ENCODE results near the gene GPX6.

The GPX6 gene

GRCh38 chr6:28534306-28534705 is 18.7 kb upstream of the GPX6 start:
- no peak for TF ChIP-seq CTCF (IDR thresholded peaks at IDR 0.05; ENCODE audit: insufficient read depth, low read length, poor library complexity, severe bottlenecking)

GRCh38 chr6:28531479-28532128 is 16.0 kb upstream of the GPX6 start:
- no peaks in the 10 kb centered on the region for H3F3A ChIP-seq (ENCODE audit: insufficient read depth)
- H4K20me1 ChIP-seq (ENCODE audit: low read depth, low read length) = no peaks in the 10 kb centered on the region
- no peak overlapping the region for H2AFZ ChIP-seq (ENCODE audit: low read depth, low read length, severe bottlenecking)
- H3K4me3 ChIP-seq (ENCODE audit: insufficient read depth, low read length, poor library complexity, severe bottlenecking) = no peak overlapping the region
- H3K9me3 ChIP-seq (ENCODE audit: insufficient read depth, low read length) = no peaks in the 10 kb centered on the region
- no peaks in the 10 kb centered on the region for H3K36me3 ChIP-seq (ENCODE audit: low read length)
- no peaks in the 10 kb centered on the region for H3K79me2 ChIP-seq (ENCODE audit: insufficient read depth, low read length)
- no peaks in the 10 kb centered on the region for H3K9me2 ChIP-seq (replicated peaks; ENCODE audit: insufficient read depth, low read length)
- TF ChIP-seq EZH2phosphoT487 (conservative IDR thresholded peaks at IDR 0.05; ENCODE audit: low read length) (no peak), CTCF (IDR thresholded peaks at IDR 0.05; ENCODE audit: insufficient read depth, low read length, poor library complexity, severe bottlenecking) (no peak)
- no peaks in the 10 kb centered on the region for H3K27me3 ChIP-seq (ENCODE audit: low read length)
- H3K9ac ChIP-seq (ENCODE audit: low read length) = no peak overlapping the region
- H3K27ac ChIP-seq (ENCODE audit: low read depth, low read length) = no peak overlapping the region
- H3K4me2 ChIP-seq (ENCODE audit: low read depth, low read length, poor library complexity, severe bottlenecking) = no peak overlapping the region

More at GRCh38 chr6:28534306-28534705, 18.7 kb upstream of the GPX6 start:
- H3K27me3 ChIP-seq (ENCODE audit: low read length) = no peaks in the 10 kb centered on the region
- no peaks in the 10 kb centered on the region for H3F3A ChIP-seq (ENCODE audit: insufficient read depth)
- H3K9me3 ChIP-seq (ENCODE audit: insufficient read depth, low read length) = no peaks in the 10 kb centered on the region
- H3K4me2 ChIP-seq (ENCODE audit: low read depth, low read length, poor library complexity, severe bottlenecking) = no peak overlapping the region
- no peaks in the 10 kb centered on the region for H4K20me1 ChIP-seq (ENCODE audit: low read depth, low read length)
- H3K9me2 ChIP-seq (replicated peaks; ENCODE audit: insufficient read depth, low read length) = no peaks in the 10 kb centered on the region
- no peak overlapping the region for H3K9ac ChIP-seq (ENCODE audit: low read length)
- no peaks in the 10 kb centered on the region for H3K36me3 ChIP-seq (ENCODE audit: low read length)
- H3K27ac ChIP-seq (ENCODE audit: low read depth, low read length) = no peak overlapping the region
- H3K4me3 ChIP-seq (ENCODE audit: insufficient read depth, low read length, poor library complexity, severe bottlenecking) = no peak overlapping the region
- H3K79me2 ChIP-seq (ENCODE audit: insufficient read depth, low read length) = no peaks in the 10 kb centered on the region
- H2AFZ ChIP-seq (ENCODE audit: low read depth, low read length, severe bottlenecking) = no peak overlapping the region

- no peak for TF ChIP-seq EZH2phosphoT487 (conservative IDR thresholded peaks at IDR 0.05; ENCODE audit: low read length)
- no peak for TF ChIP-seq CTCF (IDR thresholded peaks at IDR 0.05; ENCODE audit: insufficient read depth, low read length, poor library complexity, severe bottlenecking)
- no peaks in the 10 kb centered on the region for H4K20me1 ChIP-seq (ENCODE audit: low read depth, low read length)
- no peak overlapping the region for H3K9ac ChIP-seq (ENCODE audit: low read length)
- H3K36me3 ChIP-seq (ENCODE audit: low read length) = no peaks in the 10 kb centered on the region
- no peak overlapping the region for H3K27ac ChIP-seq (ENCODE audit: low read depth, low read length)
- H3K27me3 ChIP-seq (ENCODE audit: low read length) = no peaks in the 10 kb centered on the region
- no peaks in the 10 kb centered on the region for H3F3A ChIP-seq (ENCODE audit: insufficient read depth)
- no peaks in the 10 kb centered on the region for H3K9me2 ChIP-seq (replicated peaks; ENCODE audit: insufficient read depth, low read length)
- no peaks in the 10 kb centered on the region for H3K9me3 ChIP-seq (ENCODE audit: insufficient read depth, low read length)
- H3K4me3 ChIP-seq (ENCODE audit: insufficient read depth, low read length, poor library complexity, severe bottlenecking) = no peak overlapping the region
- no peaks in the 10 kb centered on the region for H3K79me2 ChIP-seq (ENCODE audit: insufficient read depth, low read length)
- H3K4me2 ChIP-seq (ENCODE audit: low read depth, low read length, poor library complexity, severe bottlenecking) = no peak overlapping the region
- no peak overlapping the region for H2AFZ ChIP-seq (ENCODE audit: low read depth, low read length, severe bottlenecking)
These were observed 15.2 kb upstream of the GPX6 start for GRCh38 chr6:28530777-28531176.
